ENCODE results near the gene SWAP70.

DNA sequence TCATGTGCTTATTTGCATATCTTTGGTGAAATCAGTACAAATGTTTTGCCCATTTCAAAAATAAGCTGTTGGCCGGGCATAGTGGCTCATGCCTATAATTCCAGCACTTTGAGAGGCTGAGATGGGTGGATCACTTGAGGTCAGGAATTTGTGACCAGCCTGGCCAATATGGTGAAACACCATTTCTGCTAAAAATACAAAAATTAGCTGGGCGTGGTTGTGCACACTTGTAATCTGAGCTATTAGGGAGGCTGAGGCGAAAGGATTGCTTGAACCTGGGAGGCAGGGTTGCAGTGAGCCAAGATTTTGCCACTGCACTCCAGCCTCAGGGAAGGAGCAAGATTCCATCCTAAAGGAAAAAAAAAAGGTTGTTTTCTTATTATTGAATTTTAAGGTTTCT is 136.0 kb downstream of the SWAP70 start:
- TF ChIP-seq BHLHE40 (IDR thresholded peaks at IDR 0.05; ENCODE audit: borderline replicate concordance) = no peak
- no peak for TF ChIP-seq FOXK2 (IDR thresholded peaks at IDR 0.05)
- TF ChIP-seq, protein P1, sequence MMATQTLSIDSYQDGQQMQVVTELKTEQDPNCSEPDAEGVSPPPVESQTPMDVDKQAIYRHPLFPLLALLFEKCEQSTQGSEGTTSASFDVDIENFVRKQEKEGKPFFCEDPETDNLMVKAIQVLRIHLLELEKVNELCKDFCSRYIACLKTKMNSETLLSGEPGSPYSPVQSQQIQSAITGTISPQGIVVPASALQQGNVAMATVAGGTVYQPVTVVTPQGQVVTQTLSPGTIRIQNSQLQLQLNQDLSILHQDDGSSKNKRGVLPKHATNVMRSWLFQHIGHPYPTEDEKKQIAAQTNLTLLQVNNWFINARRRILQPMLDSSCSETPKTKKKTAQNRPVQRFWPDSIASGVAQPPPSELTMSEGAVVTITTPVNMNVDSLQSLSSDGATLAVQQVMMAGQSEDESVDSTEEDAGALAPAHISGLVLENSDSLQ (IDR thresholded peaks at IDR 0.05) = no peak
- no peak for TF ChIP-seq CTBP1 (IDR thresholded peaks at IDR 0.05; ENCODE audit: borderline replicate concordance)
- TF ChIP-seq ARNT (IDR thresholded peaks at IDR 0.05) = no peak
- no peak for TF ChIP-seq TARDBP (IDR thresholded peaks at IDR 0.05)
- TF ChIP-seq SP1 (IDR thresholded peaks at IDR 0.05) = no peak
- no peak for TF ChIP-seq FOXA1 (IDR thresholded peaks at IDR 0.05)
- TF ChIP-seq FOXM1 (IDR thresholded peaks at IDR 0.05; ENCODE audit: borderline replicate concordance) = no peak
- TF ChIP-seq LEF1 (IDR thresholded peaks at IDR 0.05; ENCODE audit: borderline replicate concordance) = no peak
- no peak for TF ChIP-seq NFRKB (IDR thresholded peaks at IDR 0.05)
- TF ChIP-seq HDGF (IDR thresholded peaks at IDR 0.05; ENCODE audit: borderline replicate concordance) = no peak
- no peak for TF ChIP-seq SUZ12 (IDR thresholded peaks at IDR 0.05)
